ENCODE measurements around the gene FBXO8.

Gene FBXO8

DNA sequence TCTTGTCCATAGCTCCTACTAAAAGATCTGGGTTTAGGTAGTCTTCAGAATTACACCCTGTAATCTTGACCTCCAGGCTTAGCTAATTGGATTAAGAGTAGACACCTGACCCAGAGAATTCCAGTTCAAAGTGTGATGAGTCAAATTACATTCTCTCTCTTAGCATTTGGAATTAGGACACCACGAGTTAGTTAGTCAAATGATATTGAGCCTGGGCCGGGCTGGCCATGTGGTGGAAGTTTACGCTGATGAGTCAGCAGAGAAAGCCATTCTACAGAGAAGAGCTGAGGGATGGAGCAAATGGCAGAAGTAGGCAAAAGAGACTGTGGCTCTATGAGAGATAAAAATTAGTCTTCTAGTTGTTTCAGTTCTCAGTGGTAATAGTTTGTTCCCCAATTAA lies 31.3 kb upstream of the FBXO8 start:
- Histone ChIP-seq H3K27me3 (ENCODE audit: insufficient read depth, low read length, poor library complexity, severe bottlenecking) (no peaks in the 10 kb centered on the region), H3K9me3 (ENCODE audit: insufficient read depth, low read depth, low read length) (no peaks in the 10 kb centered on the region), H3K4me2 (ENCODE audit: low read depth, low read length, poor library complexity, severe bottlenecking) (no peak overlapping the region), H3K4me1 (ENCODE audit: insufficient read depth, low read length, poor library complexity, severe bottlenecking) (no peaks in the 10 kb centered on the region), H3F3A (ENCODE audit: low read depth) (no peaks in the 10 kb centered on the region), H3K79me2 (ENCODE audit: insufficient read depth, low read length) (no peaks in the 10 kb centered on the region), H3K9ac (ENCODE audit: low read depth, low read length, poor library complexity, severe bottlenecking) (no peak overlapping the region), H3K36me3 (ENCODE audit: insufficient read depth, low read length) (peaks cover 39% of the 10 kb centered on the region; the same call in 1 of the 2 replicates), H3K4me3 (ENCODE audit: low read length, poor library complexity, severe bottlenecking) (no peak overlapping the region), H4K20me1 (ENCODE audit: insufficient read depth, low read length, poor library complexity, severe bottlenecking) (no peaks in the 10 kb centered on the region), H2AFZ (ENCODE audit: low read length) (no peak overlapping the region), H3K9me2 (replicated peaks; ENCODE audit: low read depth, low read length) (no peaks in the 10 kb centered on the region)
- TF ChIP-seq, protein P1, sequence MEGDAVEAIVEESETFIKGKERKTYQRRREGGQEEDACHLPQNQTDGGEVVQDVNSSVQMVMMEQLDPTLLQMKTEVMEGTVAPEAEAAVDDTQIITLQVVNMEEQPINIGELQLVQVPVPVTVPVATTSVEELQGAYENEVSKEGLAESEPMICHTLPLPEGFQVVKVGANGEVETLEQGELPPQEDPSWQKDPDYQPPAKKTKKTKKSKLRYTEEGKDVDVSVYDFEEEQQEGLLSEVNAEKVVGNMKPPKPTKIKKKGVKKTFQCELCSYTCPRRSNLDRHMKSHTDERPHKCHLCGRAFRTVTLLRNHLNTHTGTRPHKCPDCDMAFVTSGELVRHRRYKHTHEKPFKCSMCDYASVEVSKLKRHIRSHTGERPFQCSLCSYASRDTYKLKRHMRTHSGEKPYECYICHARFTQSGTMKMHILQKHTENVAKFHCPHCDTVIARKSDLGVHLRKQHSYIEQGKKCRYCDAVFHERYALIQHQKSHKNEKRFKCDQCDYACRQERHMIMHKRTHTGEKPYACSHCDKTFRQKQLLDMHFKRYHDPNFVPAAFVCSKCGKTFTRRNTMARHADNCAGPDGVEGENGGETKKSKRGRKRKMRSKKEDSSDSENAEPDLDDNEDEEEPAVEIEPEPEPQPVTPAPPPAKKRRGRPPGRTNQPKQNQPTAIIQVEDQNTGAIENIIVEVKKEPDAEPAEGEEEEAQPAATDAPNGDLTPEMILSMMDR (conservative IDR thresholded peaks at IDR 0.05; ENCODE audit: low read length): no peak
- TF ChIP-seq EZH2phosphoT487 (IDR thresholded peaks at IDR 0.05; ENCODE audit: borderline replicate concordance): no peak

DNA sequence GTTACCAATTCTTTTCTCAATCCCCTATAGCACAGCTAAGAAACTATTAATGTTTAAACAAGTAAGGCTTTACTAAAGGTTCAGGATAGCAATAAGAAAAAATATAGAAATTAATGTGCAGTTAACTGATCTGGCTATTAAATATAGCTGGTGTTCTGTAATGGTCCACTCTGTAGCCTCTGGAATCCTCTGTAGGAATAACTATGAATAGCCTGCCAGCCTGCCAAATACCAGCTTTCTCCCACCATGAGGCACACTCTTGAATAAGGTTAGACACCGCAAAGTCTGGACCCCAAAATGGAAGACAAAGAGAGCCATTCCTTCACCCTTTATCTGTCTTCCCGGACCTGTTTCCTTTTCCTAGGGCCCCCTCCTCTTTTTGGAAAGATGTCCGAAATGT lies 30.8 kb upstream of the FBXO8 start:
- no peaks in the 10 kb centered on the region for H4K20me1 ChIP-seq (ENCODE audit: insufficient read depth, low read length, poor library complexity, severe bottlenecking)
- no peaks in the 10 kb centered on the region for H3K9me3 ChIP-seq (ENCODE audit: insufficient read depth, low read depth, low read length)
- H3K9me2 ChIP-seq (replicated peaks; ENCODE audit: low read depth, low read length): no peaks in the 10 kb centered on the region
- H3K79me2 ChIP-seq (ENCODE audit: insufficient read depth, low read length): no peaks in the 10 kb centered on the region
- H3K9ac ChIP-seq (ENCODE audit: low read depth, low read length, poor library complexity, severe bottlenecking): no peak overlapping the region
- no peaks in the 10 kb centered on the region for H3K27me3 ChIP-seq (ENCODE audit: insufficient read depth, low read length, poor library complexity, severe bottlenecking)
- H3K4me3 ChIP-seq (ENCODE audit: low read length, poor library complexity, severe bottlenecking): no peak overlapping the region
- H3F3A ChIP-seq (ENCODE audit: low read depth): no peaks in the 10 kb centered on the region
- H3K4me1 ChIP-seq (ENCODE audit: insufficient read depth, low read length, poor library complexity, severe bottlenecking): no peaks in the 10 kb centered on the region
- H3K36me3 ChIP-seq (ENCODE audit: insufficient read depth, low read length): peaks cover 41% of the 10 kb centered on the region; the same call in 1 of the 2 replicates
- no peak overlapping the region for H3K4me2 ChIP-seq (ENCODE audit: low read depth, low read length, poor library complexity, severe bottlenecking)
- TF ChIP-seq, protein P1 (conservative IDR thresholded peaks at IDR 0.05; ENCODE audit: low read length): no peak
- no peak for TF ChIP-seq EZH2phosphoT487 (IDR thresholded peaks at IDR 0.05; ENCODE audit: borderline replicate concordance)
- no peak overlapping the region for H2AFZ ChIP-seq (ENCODE audit: low read length)

DNA sequence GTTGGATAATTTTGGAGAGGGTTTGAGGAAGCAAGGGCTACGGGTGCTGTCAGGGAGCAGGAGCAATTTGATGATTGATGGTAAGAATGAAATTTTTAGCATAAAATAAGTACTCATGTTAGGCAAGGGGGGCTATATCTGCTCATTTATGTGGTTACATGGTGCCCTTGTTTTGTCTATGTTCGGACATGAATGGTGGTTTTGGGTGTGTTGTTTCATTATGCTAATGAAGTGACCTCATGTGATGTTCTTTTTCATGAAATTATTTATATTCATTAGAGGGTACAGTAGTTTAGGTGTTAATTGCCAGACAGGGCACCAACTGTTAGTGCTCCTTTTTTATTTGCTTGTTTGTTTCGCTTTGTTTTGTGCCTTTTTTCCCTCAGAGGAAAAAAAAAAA lies 29.5 kb upstream of the FBXO8 start:
- Histone ChIP-seq H3K79me2 (ENCODE audit: insufficient read depth, low read length) (no peaks in the 10 kb centered on the region), H3K4me2 (ENCODE audit: low read depth, low read length, poor library complexity, severe bottlenecking) (no peak overlapping the region), H3K9me3 (ENCODE audit: insufficient read depth, low read depth, low read length) (no peaks in the 10 kb centered on the region), H3F3A (ENCODE audit: low read depth) (no peaks in the 10 kb centered on the region), H3K9ac (ENCODE audit: low read depth, low read length, poor library complexity, severe bottlenecking) (no peak overlapping the region), H3K9me2 (replicated peaks; ENCODE audit: low read depth, low read length) (no peaks in the 10 kb centered on the region), H3K4me1 (ENCODE audit: insufficient read depth, low read length, poor library complexity, severe bottlenecking) (no peaks in the 10 kb centered on the region), H3K4me3 (ENCODE audit: low read length, poor library complexity, severe bottlenecking) (no peak overlapping the region), H3K27me3 (ENCODE audit: insufficient read depth, low read length, poor library complexity, severe bottlenecking) (no peaks in the 10 kb centered on the region), H2AFZ (ENCODE audit: low read length) (no peak overlapping the region), H4K20me1 (ENCODE audit: insufficient read depth, low read length, poor library complexity, severe bottlenecking) (no peaks in the 10 kb centered on the region), H3K36me3 (ENCODE audit: insufficient read depth, low read length) (peaks cover 44% of the 10 kb centered on the region; the same call in 1 of the 2 replicates)
- no peak for TF ChIP-seq EZH2phosphoT487 (IDR thresholded peaks at IDR 0.05; ENCODE audit: borderline replicate concordance)
- TF ChIP-seq, protein P1 (conservative IDR thresholded peaks at IDR 0.05; ENCODE audit: low read length): no peak
